Breast epithelium (tissue), 3 donors: ENCODE measurements around the gene USHBP1.

ENCODE experiments used
- POLR2A ChIP-seq: fragments of 450-650 bp; IDR thresholded peaks from one replicate; pipeline ENCODE4 v1.6.1; 2016; ENCODE audit warnings: antibody characterized with exemption, mild to moderate bottlenecking, moderate library complexity
- POLR2AphosphoS5 ChIP-seq, 3 donors: sonication (generic); formaldehyde crosslinking; IDR thresholded peaks; one replicate each; pipeline ENCODE4 v1.6.1; 2017; ENCODE audit warnings: antibody characterized with exemption in 3 of 3
- TF ChIP-seq, protein P1 (sequence below), 3 donors: fragments of 450-650 bp; IDR thresholded peaks; one replicate each; pipeline ENCODE4 v1.5.1; 2016 to 2017; ENCODE audit warnings: antibody characterized with exemption in 3 of 3, mild to moderate bottlenecking in 3 of 3, moderate library complexity in 3 of 3

- TF ChIP-seq, protein P1, sequence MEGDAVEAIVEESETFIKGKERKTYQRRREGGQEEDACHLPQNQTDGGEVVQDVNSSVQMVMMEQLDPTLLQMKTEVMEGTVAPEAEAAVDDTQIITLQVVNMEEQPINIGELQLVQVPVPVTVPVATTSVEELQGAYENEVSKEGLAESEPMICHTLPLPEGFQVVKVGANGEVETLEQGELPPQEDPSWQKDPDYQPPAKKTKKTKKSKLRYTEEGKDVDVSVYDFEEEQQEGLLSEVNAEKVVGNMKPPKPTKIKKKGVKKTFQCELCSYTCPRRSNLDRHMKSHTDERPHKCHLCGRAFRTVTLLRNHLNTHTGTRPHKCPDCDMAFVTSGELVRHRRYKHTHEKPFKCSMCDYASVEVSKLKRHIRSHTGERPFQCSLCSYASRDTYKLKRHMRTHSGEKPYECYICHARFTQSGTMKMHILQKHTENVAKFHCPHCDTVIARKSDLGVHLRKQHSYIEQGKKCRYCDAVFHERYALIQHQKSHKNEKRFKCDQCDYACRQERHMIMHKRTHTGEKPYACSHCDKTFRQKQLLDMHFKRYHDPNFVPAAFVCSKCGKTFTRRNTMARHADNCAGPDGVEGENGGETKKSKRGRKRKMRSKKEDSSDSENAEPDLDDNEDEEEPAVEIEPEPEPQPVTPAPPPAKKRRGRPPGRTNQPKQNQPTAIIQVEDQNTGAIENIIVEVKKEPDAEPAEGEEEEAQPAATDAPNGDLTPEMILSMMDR (IDR thresholded peaks at IDR 0.05): no peak
- peak; percentile 21 for TF ChIP-seq POLR2A
- peak; percentile 84 to 89 (median 88) for TF ChIP-seq POLR2AphosphoS5 (IDR thresholded peaks at IDR 0.05)
Observed at GRCh38 chr19:17215127-17215971, 49.2 kb downstream of the USHBP1 start, which contains the start of gene USE1.
